Measurements from ENCODE around the gene AATK. TPM values are rescaled to one million over a fixed set of nuclear protein-coding genes. Genes with fewer than 3 reads are reported as not detected.

Gene AATK
- total and polyA plus RNA-seq, 2 of the 4 experiments (the other 2 are of a cell fraction): under 0.01 to 0.21 TPM

GRCh38 chr17:81206166-81206565 is 40.1 kb upstream of the AATK start:
- no peak overlapping the region for H3K4me2 ChIP-seq (ENCODE audit: low read depth, low read length)
- H2BK20ac ChIP-seq (ENCODE audit: low read depth, low read length): no peak overlapping the region
- H2AFZ ChIP-seq (replicated peaks; ENCODE audit: low read length, poor library complexity): no peak overlapping the region
- dilution Hi-C loops (cut with HindIII; ENCODE audit: low sequenced_read_pairs, unreplicated experiment) (no loop called here), intact Hi-C loops (cut with micrococcal nuclease) (no loop called here), in situ Hi-C loops (cut with MboI; ENCODE audit: low sequenced_read_pairs) (no loop called here)
- H3K56ac ChIP-seq (ENCODE audit: extremely low read depth, insufficient read depth, low read length): no peak overlapping the region
- H3K4me1 ChIP-seq (ENCODE audit: control insufficient read depth, insufficient read depth, low read length): no peaks in the 10 kb centered on the region
- H4K8ac ChIP-seq (ENCODE audit: low read depth in 2 of 2, low read length in 2 of 2): no peak overlapping the region
- H4K20me1 ChIP-seq (ENCODE audit: insufficient read depth, low read length): peaks cover 5% of the 10 kb centered on the region; the same call in 1 of the 2 replicates
- no peak overlapping the region for H2AK9ac ChIP-seq (replicated peaks; ENCODE audit: low read depth, low read length, poor library complexity)
- POLR2A ChIA-PET (ENCODE audit: unreplicated experiment): no interaction called here
- no peak overlapping the region for H3K4me3 ChIP-seq (ENCODE audit: insufficient read depth, low read depth, low read length)
- no peak overlapping the region for H3K23ac ChIP-seq (ENCODE audit: low read depth, low read length)
- peaks cover 5% of the 10 kb centered on the region; the same call in 1 of the 2 replicates for H3K36me3 ChIP-seq (ENCODE audit: control insufficient read depth, insufficient read depth, low read length)
- 83% methylated on average over 3 of the region's 4 CpGs; no CpG with 5 or more reads in 1 of the 2 experiments for WGBS, 2 experiments (ENCODE audit: extremely low coverage in 2 of 2, insufficient read length in 1 of 2)
- no peak overlapping the region for H4K91ac ChIP-seq (ENCODE audit: insufficient read depth, low read depth, low read length)
- TF ChIP-seq MXI1 (IDR thresholded peaks at IDR 0.05; ENCODE audit: borderline replicate concordance, low read depth, low read length): no peak
- H3K27ac ChIP-seq (ENCODE audit: insufficient read depth, low read length): no peak overlapping the region
- CTCF ChIA-PET: no interaction called here
- H4K5ac ChIP-seq (ENCODE audit: low read depth, low read length): no peak overlapping the region
- DNase-seq: no peak
- H3K4ac ChIP-seq (ENCODE audit: low read depth, low read length): no peak overlapping the region
- no peak overlapping the region for H2AK5ac ChIP-seq (ENCODE audit: low read depth, low read length)
- H3K18ac ChIP-seq (ENCODE audit: low read depth, low read length): no peak overlapping the region
- H3K9me3 ChIP-seq (ENCODE audit: control insufficient read depth, insufficient read depth, low read length): no peaks in the 10 kb centered on the region
- no peak overlapping the region for H3K9ac ChIP-seq (ENCODE audit: low read depth, low read length)
- no peaks in the 10 kb centered on the region for H3K79me1 ChIP-seq (ENCODE audit: low read depth in 1 of 2, low read length in 2 of 2)
- no peak overlapping the region for H2BK15ac ChIP-seq (ENCODE audit: low read depth, low read length)
- no peak for ATAC-seq (ENCODE audit: low read depth)
- no peak overlapping the region for H2BK120ac ChIP-seq (ENCODE audit: low read depth, low read length)
- 0 out of 2 replicates have a peak, but pooled peaks cover 6% of the 10 kb centered on the region for H3K9me1 ChIP-seq (ENCODE audit: insufficient read depth, low read length)
- no peak overlapping the region for H2BK5ac ChIP-seq (ENCODE audit: low read depth, low read length, poor library complexity, severe bottlenecking)
- no peaks in the 10 kb centered on the region for H3K27me3 ChIP-seq (ENCODE audit: control insufficient read depth, insufficient read depth, low read length)
- BruUV-seq (replicated peaks): no TSS peak
- no peak overlapping the region for H3K14ac ChIP-seq (replicated peaks; ENCODE audit: low read depth, low read length)

Measured in IMR-90 (cell line).